ENCODE results near the gene SMYD3. TPM values are rescaled to one million over a fixed set of nuclear protein-coding genes. Genes with fewer than 3 reads are reported as not detected.
"Not testable (repeated sequence)": the region's sequence is repeated elsewhere in the genome, so short reads cannot be mapped to it uniquely, and the experiment has no call there.

Gene SMYD3
- total RNA-seq, 2 experiments from 2014 or later = 22.6 to 27.0 TPM

DNA sequence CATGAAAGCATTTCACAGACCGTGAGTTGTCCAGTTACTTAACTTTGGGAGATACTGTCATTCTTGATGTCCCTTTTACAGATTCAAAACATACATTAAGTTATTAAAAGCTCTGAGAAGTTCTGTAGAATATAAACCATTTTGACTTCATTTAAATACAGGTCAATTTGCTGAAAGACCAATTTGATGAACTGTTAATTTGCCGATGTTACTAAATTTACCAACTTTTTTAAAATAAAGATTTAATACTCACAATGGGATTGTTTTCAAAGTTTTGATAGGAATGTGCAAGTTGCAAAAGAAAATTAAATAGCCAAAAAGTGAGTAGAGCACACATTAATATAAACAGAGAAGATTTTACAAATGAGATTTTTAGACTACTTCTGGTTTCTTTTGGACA is 666.1 kb downstream of the SMYD3 start:
- no peak overlapping the region for H3K4me3 Mint-ChIP-seq
- no peaks in the 10 kb centered on the region for H3K9me3 Mint-ChIP-seq
- no peak overlapping the region for H3K27ac Mint-ChIP-seq
- ATAC-seq (ENCODE audit: low read depth) (no peak), DNase-seq (no peak)
- H3K36me3 Mint-ChIP-seq = peaks cover 1% of the 10 kb centered on the region
- no peaks in the 10 kb centered on the region for H3K27me3 Mint-ChIP-seq
- POLR2A ChIA-PET = no interaction called here
- H3K4me1 Mint-ChIP-seq = no peaks in the 10 kb centered on the region

DNA sequence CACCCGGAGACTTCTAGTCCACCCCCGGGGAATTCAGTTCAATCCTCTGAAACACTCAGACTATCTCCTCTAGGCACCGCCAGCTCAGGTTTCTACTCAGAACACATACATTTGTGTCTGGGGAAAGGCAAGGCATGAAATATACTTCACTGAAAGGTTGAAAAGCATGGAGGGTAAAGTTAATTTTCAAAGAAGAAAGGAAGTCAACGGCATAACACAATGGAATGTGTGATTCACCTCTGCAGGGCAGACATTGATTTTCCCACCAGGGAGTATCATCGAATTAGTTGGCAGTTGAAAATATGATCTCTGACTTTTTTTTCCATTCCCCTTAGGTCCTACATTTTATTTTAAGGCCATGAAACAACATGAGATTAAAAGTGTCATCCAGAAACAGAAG is 669.4 kb downstream of the SMYD3 start:
- POLR2A ChIA-PET = no interaction called here
- H3K9me3 Mint-ChIP-seq = no peaks in the 10 kb centered on the region
- H3K4me1 Mint-ChIP-seq = no peaks in the 10 kb centered on the region
- no peak for ATAC-seq (ENCODE audit: low read depth)
- DNase-seq = no peak
- H3K27me3 Mint-ChIP-seq = no peaks in the 10 kb centered on the region
- peaks cover 1% of the 10 kb centered on the region for H3K36me3 Mint-ChIP-seq
- H3K27ac Mint-ChIP-seq = no peak overlapping the region
- no peak overlapping the region for H3K4me3 Mint-ChIP-seq

DNA sequence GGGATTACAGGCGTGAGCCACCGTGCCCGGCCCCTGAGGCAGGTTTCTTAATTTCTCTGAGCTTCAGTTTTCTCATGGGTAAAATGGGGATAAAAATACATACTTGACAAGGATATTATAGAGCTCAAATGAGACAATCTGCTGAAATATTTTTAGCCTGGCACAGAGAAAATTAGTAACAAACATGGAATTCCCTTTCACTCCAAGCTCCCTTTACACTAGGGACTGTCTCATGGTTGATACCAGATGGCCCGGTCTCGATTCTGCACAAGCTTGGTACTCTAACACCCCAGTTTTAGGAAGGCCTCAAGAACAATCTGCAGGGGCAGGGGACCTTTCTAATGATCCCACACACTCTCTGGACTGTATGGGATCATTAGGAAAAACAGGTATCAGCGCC is 671.7 kb downstream of the SMYD3 start:
- no peak overlapping the region for H3K27ac Mint-ChIP-seq
- POLR2A ChIA-PET = no interaction called here
- peaks cover 2% of the 10 kb centered on the region for H3K36me3 Mint-ChIP-seq
- no peaks in the 10 kb centered on the region for H3K27me3 Mint-ChIP-seq
- no peaks in the 10 kb centered on the region for H3K4me1 Mint-ChIP-seq
- no peak overlapping the region for H3K4me3 Mint-ChIP-seq
- ATAC-seq (ENCODE audit: low read depth) (no peak), DNase-seq (no peak)
- peaks cover 3% of the 10 kb centered on the region for H3K9me3 Mint-ChIP-seq

DNA sequence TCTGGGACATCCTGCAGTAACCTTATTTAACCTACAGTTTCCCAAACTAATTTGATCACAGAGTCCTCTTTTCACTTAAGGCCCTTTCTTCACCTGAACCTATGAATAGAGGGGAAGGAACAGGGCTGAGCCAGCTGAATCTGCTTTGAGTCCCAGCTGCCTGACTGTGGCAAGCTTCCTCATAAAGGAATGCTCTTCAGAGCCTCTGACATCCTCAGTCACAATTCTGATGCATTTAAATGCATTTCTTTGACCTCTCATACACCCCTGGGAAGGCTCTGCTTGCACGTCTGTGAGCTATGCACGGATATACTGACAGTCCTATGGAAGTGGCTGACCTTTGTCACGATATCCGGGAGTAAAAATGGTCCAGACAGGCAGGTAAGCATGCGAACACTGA is 673.1 kb downstream of the SMYD3 start:
- ATAC-seq (ENCODE audit: low read depth) (no peak), DNase-seq (no peak)
- Mint-ChIP-seq H3K27me3 (no peaks in the 10 kb centered on the region), H3K9me3 (peaks cover 3% of the 10 kb centered on the region), H3K4me1 (no peaks in the 10 kb centered on the region), H3K36me3 (peaks cover 2% of the 10 kb centered on the region), H3K27ac (no peak overlapping the region), H3K4me3 (no peak overlapping the region)
- POLR2A ChIA-PET = no interaction called here

DNA sequence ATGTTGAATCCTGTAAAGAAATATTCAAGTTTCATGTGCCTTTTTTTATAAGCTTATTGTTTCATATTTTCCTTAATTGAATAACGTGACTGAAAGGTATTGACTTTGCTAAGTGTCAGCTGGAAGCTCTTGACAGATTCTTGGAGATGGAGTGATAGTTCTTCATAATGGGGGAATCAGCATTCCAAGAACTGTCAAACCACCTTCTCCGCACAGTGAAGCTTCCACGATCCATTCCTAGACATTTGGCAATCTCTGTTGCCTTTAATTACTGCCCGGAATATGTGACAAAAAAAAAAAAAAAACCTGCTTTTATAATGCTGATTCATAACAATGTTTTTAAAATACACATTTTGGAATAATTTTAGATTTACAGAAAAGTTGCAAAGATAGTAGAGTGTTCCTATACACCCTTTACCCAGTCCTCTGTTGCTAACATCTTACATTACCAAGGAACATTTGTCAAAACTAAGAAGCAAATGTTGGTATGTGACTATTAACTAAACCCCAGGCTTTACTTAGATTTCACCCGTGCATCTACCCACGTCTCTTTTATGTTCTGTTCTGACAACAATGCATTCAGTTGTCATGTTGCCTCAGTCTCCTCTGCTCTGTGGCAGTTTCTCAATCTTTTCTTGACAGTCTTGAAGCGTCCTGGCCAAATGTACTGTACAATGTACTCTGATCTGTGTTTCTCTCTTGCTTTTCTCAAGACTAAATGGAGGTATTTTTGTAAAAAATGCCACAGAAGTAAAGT is 674.1 kb downstream of the SMYD3 start:
- ATAC-seq (ENCODE audit: low read depth) = no peak
- no peaks in the 10 kb centered on the region for H3K4me1 Mint-ChIP-seq
- H3K9me3 Mint-ChIP-seq = peaks cover 3% of the 10 kb centered on the region
- no peak for DNase-seq
- no peaks in the 10 kb centered on the region for H3K27me3 Mint-ChIP-seq
- H3K27ac Mint-ChIP-seq = no peak overlapping the region
- H3K36me3 Mint-ChIP-seq = peaks cover 2% of the 10 kb centered on the region
- H3K4me3 Mint-ChIP-seq = no peak overlapping the region
- POLR2A ChIA-PET = no interaction called here

DNA sequence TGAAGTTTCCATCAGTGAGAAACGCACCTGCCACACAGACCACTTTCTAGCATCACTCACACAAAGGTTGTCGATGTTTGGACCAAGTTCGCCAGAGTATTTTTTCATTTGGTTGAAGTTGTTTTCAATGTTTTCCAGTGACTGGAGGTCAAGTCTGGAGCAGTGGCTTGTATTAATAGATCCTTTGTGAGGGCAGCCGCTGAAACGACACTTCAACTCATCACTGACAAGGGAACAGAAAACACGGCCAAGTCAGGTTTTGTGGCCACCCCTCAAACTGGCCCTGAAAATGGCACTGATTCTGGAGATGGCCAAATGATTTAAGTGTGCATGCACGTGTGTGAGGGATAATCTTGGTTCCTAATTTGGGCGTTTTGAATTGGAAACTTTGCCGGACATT is 675.6 kb downstream of the SMYD3 start:
- no peak for DNase-seq
- POLR2A ChIA-PET = no interaction called here
- H3K4me3 Mint-ChIP-seq = no peak overlapping the region
- no peak for ATAC-seq (ENCODE audit: low read depth)
- no peaks in the 10 kb centered on the region for H3K4me1 Mint-ChIP-seq
- H3K36me3 Mint-ChIP-seq = peaks cover 7% of the 10 kb centered on the region
- H3K27ac Mint-ChIP-seq = no peak overlapping the region
- H3K9me3 Mint-ChIP-seq = peaks cover 6% of the 10 kb centered on the region
- H3K27me3 Mint-ChIP-seq = no peaks in the 10 kb centered on the region

DNA sequence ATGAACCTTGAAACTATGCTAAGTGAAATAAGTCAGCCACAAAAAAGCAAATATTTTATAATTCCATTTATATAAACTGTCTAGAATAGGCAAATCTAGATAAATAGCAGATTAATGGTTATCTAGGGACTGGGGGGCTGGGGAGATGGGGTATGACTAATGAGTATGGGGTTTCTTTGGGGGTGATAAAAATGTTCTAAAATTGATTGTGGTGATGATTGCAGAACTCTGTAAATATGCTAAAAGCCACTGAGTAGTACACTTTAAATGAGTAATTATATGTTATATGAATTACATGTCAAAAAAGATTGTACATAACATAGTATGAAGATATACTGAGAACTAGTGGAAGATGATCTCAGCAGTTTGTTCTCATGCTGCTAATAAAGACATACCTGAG is 677.3 kb downstream of the SMYD3 start:
- POLR2A ChIA-PET = no interaction called here
- no peak overlapping the region for H3K27ac Mint-ChIP-seq
- peaks cover 10% of the 10 kb centered on the region for H3K36me3 Mint-ChIP-seq
- no peak overlapping the region for H3K4me3 Mint-ChIP-seq
- H3K4me1 Mint-ChIP-seq = no peaks in the 10 kb centered on the region
- DNase-seq = no peak
- peaks cover 8% of the 10 kb centered on the region for H3K9me3 Mint-ChIP-seq
- no peaks in the 10 kb centered on the region for H3K27me3 Mint-ChIP-seq
- no peak for ATAC-seq (ENCODE audit: low read depth)

DNA sequence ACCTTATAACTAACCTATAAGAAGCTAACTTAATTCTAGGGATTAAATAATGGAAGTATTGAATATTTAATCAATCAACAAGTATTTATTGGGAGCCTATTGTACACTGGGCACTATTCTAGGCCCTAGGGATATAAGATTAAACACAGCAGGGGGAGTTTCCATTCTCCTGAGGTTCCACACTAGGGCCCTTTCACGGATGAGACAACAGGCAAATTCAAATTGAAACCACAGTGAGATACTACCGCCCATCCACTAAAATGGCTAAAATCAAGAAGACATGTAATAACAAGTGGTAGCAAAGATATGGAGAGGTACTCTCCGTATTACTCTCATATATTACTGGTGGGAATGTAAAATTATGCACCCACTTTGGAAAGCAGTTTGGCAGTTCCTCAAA is 677.9 kb downstream of the SMYD3 start:
- no peak overlapping the region for H3K4me3 Mint-ChIP-seq
- no peak for ATAC-seq (ENCODE audit: low read depth)
- no peak for DNase-seq
- H3K4me1 Mint-ChIP-seq = no peaks in the 10 kb centered on the region
- POLR2A ChIA-PET = no interaction called here
- no peaks in the 10 kb centered on the region for H3K27me3 Mint-ChIP-seq
- no peak overlapping the region for H3K27ac Mint-ChIP-seq
- peaks cover 8% of the 10 kb centered on the region for H3K9me3 Mint-ChIP-seq
- H3K36me3 Mint-ChIP-seq = peaks cover 10% of the 10 kb centered on the region

DNA sequence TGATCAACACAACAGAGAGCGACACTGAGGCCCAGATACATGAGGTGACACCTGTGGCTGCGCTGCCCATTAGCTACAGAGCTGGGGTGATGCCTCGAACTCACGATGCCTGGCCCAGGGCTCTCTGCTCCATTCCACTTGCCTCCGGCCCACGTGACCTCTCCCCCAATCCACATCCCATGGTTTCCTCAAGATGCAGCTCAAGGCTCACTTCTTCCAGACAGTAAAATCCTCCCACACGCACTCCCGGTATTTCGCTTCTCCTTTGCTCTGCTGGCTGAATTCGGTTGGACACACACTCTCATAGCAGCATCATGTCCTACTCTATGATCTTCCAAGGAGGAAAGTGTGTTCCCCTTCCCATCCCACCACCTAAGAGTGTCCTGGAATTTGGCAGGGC is 679.8 kb downstream of the SMYD3 start:
- peaks cover 15% of the 10 kb centered on the region for H3K9me3 Mint-ChIP-seq
- no peak overlapping the region for H3K4me3 Mint-ChIP-seq
- no peaks in the 10 kb centered on the region for H3K27me3 Mint-ChIP-seq
- no peak for ATAC-seq (ENCODE audit: low read depth)
- POLR2A ChIA-PET = no interaction called here
- no peaks in the 10 kb centered on the region for H3K4me1 Mint-ChIP-seq
- no peak overlapping the region for H3K27ac Mint-ChIP-seq
- peaks cover 7% of the 10 kb centered on the region for H3K36me3 Mint-ChIP-seq
- DNase-seq = no peak

DNA sequence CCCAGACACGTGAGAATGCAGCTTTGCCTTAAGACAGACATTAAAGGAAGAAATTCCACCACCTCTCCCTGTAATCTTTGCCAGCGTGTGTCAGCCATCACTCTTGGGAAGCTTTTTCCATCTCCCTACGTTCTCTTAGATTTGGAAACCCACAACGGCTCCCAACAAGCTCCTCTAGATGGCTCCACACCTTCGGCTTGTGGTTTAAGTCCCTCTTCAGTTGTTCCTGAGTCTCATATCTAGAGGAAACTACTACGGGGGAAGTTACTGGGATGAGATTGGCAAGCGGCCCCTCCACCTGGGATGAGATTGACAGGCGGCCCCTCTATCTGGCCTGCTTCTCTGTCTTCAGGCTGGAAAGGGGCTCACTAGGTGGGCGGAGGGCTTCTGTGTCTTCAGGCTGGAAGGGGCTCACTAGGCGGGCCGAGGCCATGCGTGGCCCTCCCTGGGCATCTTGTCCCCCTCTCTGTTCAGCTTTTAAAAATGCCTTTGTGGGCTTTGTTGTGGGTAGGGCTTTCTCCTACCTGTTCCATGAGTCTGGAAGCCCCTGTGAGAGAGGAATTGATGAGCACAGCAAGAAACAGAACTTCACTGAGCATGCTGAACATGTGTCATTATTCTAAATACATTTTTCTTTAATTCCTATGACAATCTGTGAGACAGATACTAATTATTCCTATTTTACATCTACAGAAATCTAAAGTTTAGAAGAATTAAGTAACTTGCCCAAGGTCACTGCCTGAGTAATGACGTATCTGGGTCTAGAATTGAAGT is 681.8 kb downstream of the SMYD3 start:
- no peaks in the 10 kb centered on the region for H3K27me3 Mint-ChIP-seq
- no peak overlapping the region for H3K4me3 Mint-ChIP-seq
- H3K36me3 Mint-ChIP-seq = peaks cover 7% of the 10 kb centered on the region
- no peak overlapping the region for H3K27ac Mint-ChIP-seq
- POLR2A ChIA-PET = no interaction called here
- H3K4me1 Mint-ChIP-seq = no peaks in the 10 kb centered on the region
- peaks cover 12% of the 10 kb centered on the region for H3K9me3 Mint-ChIP-seq
- no peak for DNase-seq
- no peak for ATAC-seq (ENCODE audit: low read depth)

DNA sequence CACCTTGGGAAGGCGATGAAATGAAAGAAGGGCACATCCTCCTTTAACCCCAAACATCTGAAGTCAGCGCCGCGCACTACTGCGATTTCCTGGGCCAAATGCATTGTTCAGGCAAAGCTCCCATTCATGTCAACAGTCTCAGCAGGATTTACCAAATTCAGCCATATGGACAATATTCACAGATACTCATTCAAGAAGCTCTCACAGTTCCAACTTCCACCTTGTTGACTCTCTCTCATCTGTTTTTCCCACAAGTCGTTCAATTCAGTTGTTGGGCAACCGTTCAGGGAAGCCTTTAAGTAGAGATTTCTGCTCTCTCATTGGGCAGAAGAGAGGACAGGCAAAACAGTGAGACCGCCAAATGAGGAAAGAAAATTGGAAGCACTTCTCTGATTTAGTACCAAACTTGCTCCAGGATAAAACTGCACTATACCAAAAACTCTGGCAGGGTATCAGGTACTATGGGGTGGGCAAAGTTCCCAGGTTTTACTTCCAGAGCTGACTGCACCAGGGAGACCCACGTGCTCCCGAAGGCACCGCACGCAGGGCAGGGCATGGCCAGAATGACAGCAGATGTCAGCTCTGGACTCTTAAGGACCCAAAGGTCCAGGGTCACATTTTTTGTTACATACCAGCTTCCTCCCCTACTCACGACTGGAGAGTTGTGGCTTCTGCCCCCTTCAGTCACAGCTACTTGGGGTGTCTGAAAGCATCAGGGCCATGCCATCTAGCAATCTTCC is 683.5 kb downstream of the SMYD3 start:
- Mint-ChIP-seq H3K4me3 (no peak overlapping the region), H3K27ac (no peak overlapping the region), H3K27me3 (no peaks in the 10 kb centered on the region), H3K36me3 (peaks cover 7% of the 10 kb centered on the region), H3K4me1 (no peaks in the 10 kb centered on the region), H3K9me3 (peaks cover 12% of the 10 kb centered on the region)
- ATAC-seq (ENCODE audit: low read depth) (no peak), DNase-seq (no peak)
- POLR2A ChIA-PET = interaction anchor here (0.6 kb wide), 1 partner anchor 741 kb away, joined by 3 read pairs; no protein-coding TSS in a partner anchor

DNA sequence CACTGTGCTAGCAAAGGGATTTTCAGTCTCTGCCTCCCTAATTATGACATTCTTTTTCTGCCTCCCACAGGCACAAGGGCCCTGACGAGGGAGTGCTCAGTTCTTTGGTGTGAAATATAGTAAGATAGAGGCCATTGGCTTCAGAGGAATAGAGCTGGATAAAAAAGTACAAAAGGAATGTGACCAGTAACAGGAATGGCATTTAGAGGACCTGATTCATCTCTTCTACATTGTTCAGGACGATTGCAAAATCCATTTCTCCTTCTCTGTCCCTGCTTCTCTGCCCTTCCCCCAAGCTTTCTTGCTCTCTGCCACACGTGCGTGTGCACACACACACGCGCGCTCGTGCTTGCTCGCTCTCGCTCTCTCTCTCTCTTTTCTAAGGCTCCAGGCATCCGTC is 684.1 kb downstream of the SMYD3 start:
- Mint-ChIP-seq H3K4me1 (no peaks in the 10 kb centered on the region), H3K27ac (no peak overlapping the region), H3K9me3 (peaks cover 12% of the 10 kb centered on the region), H3K27me3 (no peaks in the 10 kb centered on the region), H3K36me3 (peaks cover 7% of the 10 kb centered on the region), H3K4me3 (no peak overlapping the region)
- ATAC-seq (ENCODE audit: low read depth) = no peak
- no peak for DNase-seq
- POLR2A ChIA-PET = no interaction called here

DNA sequence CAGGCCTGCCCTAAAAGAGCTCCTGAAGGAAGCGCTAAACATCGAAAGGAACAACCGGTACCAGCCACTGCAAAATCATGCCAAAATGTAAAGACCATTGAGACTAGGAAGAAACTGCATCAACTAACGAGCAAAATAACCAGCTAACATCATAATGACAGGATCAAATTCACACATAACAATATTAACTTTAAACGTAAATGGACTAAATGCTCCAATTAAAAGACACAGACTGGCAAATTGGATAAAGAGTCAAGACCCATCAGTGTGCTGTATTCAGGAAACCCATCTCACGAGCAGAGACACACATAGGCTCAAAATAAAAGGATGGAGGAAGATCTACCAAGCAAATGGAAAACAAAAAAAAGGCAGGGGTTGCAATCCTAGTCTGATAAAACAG is 688.7 kb downstream of the SMYD3 start:
- ATAC-seq (ENCODE audit: low read depth); H3K36me3 Mint-ChIP-seq; H3K27me3 Mint-ChIP-seq; H3K4me3 Mint-ChIP-seq; POLR2A ChIA-PET; H3K9me3 Mint-ChIP-seq; H3K4me1 Mint-ChIP-seq; H3K27ac Mint-ChIP-seq; DNase-seq: not testable (repeated sequence)

DNA sequence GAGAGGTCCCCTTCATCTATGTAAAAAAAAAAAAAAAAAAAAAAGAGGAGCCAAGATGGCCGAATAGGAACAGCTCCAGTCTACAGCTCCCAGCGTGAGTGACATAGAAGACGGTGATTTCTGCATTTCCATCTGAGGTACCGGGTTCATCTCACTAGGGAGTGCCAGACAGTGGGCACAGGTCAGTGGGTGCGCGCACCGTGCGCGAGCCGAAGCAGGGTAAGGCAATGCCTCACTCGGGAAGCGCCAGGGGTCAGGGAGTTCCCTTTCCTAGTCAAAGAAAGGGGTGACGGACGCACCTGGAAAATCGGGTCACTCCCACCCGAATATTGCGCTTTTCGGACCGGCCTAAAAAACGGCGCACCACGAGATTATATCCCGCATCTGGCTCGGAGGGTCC is 690.6 kb downstream of the SMYD3 start:
- H3K4me3 Mint-ChIP-seq; H3K9me3 Mint-ChIP-seq; H3K27ac Mint-ChIP-seq; H3K36me3 Mint-ChIP-seq; H3K4me1 Mint-ChIP-seq; POLR2A ChIA-PET; DNase-seq; ATAC-seq (ENCODE audit: low read depth); H3K27me3 Mint-ChIP-seq: not testable (repeated sequence)

All from activated naive CD8-positive, alpha-beta T cell treated with anti-CD3 and anti-CD28 coated beads, Interleukin-2, amount 10 ng/mL, durations not matched to agents 7 days and 5 days (primary cell).